BJ (cell line): ENCODE data around the gene OSM. TPM values are rescaled to one million over a fixed set of nuclear protein-coding genes. Genes with fewer than 3 reads are reported as not detected.

Source experiments
- CTCF ChIA-PET: fragments of 350-600 bp; formaldehyde crosslinking; extraction: SDS; loops from one replicate; lab custom pipeline; 2021; ENCODE audit warnings: antibody characterized with exemption, inconsistent platforms; lab: Yijun Ruan, JAX
- POLR2A ChIA-PET: fragments of 300-600 bp; sonication (Branson Sonifier 250); formaldehyde crosslinking; extraction: SDS; loops from one replicate; lab custom pipeline; 2021; ENCODE audit warnings: antibody characterized with exemption; lab: Charles Lee
- DNase-seq: peaks from one replicate; pipeline ENCODE4 v3.0.0-alpha.2; 2011; ENCODE audit warnings: low read depth
- H3K27me3 ChIP-seq: 2 replicates; pipeline ENCODE4 v1.6.0; 2011; ENCODE audit warnings: low read length; ENCODE audit not compliant: control insufficient read depth, insufficient read depth
- H3K36me3 ChIP-seq: 2 replicates; pipeline ENCODE4 v1.5.1; 2011; ENCODE audit warnings: low read length; ENCODE audit not compliant: control insufficient read depth, insufficient read depth
- H3K4me3 ChIP-seq: 2 replicates; pipeline ENCODE4 v1.5.1; 2011; ENCODE audit warnings: low read depth, mild to moderate bottlenecking, control low read depth, low read length
- CTCF ChIP-seq: IDR thresholded peaks from 2 replicates; pipeline ENCODE4 v1.5.1; 2011; ENCODE audit warnings: low read depth, mild to moderate bottlenecking, control low read depth, inconsistent platforms, low read length, moderate library complexity; ENCODE audit not compliant: insufficient read depth
- polyA plus RNA-seq: library from polyadenylated mRNA; depleted of rRNA; stranded (reverse); fragments of >200 nt; gene quantifications from 2 replicates; pipeline ENCODE4 v1.2.3, GENCODE V29; 2011

The OSM gene
- polyA plus RNA-seq, 1 experiment, result not detected

GRCh38 chr22:30261134-30261533, 5.5 kb downstream of the OSM start:
- no peak for DNase-seq
- H3K27me3 ChIP-seq, result no peaks in the 10 kb centered on the region; the same call in 1 of the 2 replicates
- TF ChIP-seq CTCF, result no peak
- H3K4me3 ChIP-seq, result no peak overlapping the region
- CTCF ChIA-PET, result interaction anchor here (0.9 to 2.2 kb wide), 12 partner anchors 10 to 225 kb away, joined by 3 to 15 read pairs (median 3); no protein-coding TSS in a partner anchor
- no peaks in the 10 kb centered on the region for H3K36me3 ChIP-seq
- POLR2A ChIA-PET, result interaction anchor here (0.7 kb wide), 1 partner anchor 126 kb away, joined by 3 read pairs; the partner anchor contains the start of gene RNF215

DNA sequence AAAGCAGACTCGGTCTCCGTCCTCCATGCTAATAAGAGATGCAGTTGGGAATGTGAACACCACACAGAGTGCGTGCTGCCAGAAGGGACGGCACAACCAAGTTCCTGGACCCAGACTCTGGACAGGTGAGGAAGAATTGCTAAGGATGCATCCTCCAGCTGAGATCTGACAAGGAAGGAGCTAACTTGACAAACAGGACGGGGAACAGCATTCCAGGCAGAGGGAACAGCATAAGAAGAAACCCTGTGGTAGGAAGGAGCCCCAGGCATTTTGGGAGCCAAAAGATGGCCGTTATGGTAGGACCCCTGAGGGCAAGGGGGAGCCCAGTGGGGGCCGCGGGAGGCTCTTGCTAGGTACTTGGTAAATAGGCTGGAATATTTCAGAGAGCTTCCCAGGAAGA, 6.0 kb downstream of the OSM start:
- TF ChIP-seq CTCF, result no peak
- Histone ChIP-seq H3K36me3 (no peaks in the 10 kb centered on the region), H3K4me3 (no peak overlapping the region), H3K27me3 (no peaks in the 10 kb centered on the region; the same call in 1 of the 2 replicates)
- DNase-seq, result no peak
- CTCF ChIA-PET, result interaction anchor here (0.9 to 2.2 kb wide), 12 partner anchors 10 to 225 kb away, joined by 3 to 15 read pairs (median 3); no protein-coding TSS in a partner anchor
- POLR2A ChIA-PET, result interaction anchor here (0.7 kb wide), 1 partner anchor 127 kb away, joined by 3 read pairs; the partner anchor contains the start of gene RNF215

GRCh38 chr22:30260276-30260675, 6.4 kb downstream of the OSM start:
- no peak for TF ChIP-seq CTCF
- ChIA-PET POLR2A (no interaction called here), CTCF (interaction anchor here (0.9 to 2.2 kb wide), 6 partner anchors 19 to 226 kb away, joined by 3 to 15 read pairs (median 4); no protein-coding TSS in a partner anchor)
- DNase-seq, result no peak
- H3K36me3 ChIP-seq, result no peaks in the 10 kb centered on the region
- H3K4me3 ChIP-seq, result no peak overlapping the region
- H3K27me3 ChIP-seq, result no peaks in the 10 kb centered on the region; the same call in 1 of the 2 replicates

DNA sequence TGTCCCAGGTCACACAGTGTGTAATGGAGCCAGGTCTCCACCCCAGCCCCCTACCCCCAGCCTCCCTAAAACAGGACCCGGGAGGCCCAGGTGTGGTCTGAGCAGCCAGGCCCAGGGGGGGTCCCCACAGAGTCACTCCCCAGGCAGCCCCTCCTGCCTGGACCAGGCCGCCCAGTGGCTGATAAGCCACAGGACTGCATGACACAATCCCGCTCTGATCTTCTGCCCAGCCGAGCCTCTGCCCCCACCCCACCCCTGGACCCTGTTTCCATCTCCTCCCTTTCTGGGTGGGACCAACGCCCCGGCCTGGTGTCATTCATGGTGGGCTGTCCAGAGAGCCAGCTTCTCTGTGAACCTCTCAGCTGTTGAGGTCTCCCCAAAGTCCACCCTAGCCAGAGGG, 12.3 kb downstream of the OSM start:
- H3K4me3 ChIP-seq, result no peak overlapping the region
- ChIA-PET CTCF (interaction anchor here (1.0 to 2.4 kb wide), 9 partner anchors 11 to 166 kb away, joined by 3 to 21 read pairs (median 6); no protein-coding TSS in a partner anchor), POLR2A (no interaction called here)
- H3K36me3 ChIP-seq, result no peaks in the 10 kb centered on the region
- TF ChIP-seq CTCF, result no peak
- H3K27me3 ChIP-seq, result no peaks in the 10 kb centered on the region
- DNase-seq, result no peak

DNA sequence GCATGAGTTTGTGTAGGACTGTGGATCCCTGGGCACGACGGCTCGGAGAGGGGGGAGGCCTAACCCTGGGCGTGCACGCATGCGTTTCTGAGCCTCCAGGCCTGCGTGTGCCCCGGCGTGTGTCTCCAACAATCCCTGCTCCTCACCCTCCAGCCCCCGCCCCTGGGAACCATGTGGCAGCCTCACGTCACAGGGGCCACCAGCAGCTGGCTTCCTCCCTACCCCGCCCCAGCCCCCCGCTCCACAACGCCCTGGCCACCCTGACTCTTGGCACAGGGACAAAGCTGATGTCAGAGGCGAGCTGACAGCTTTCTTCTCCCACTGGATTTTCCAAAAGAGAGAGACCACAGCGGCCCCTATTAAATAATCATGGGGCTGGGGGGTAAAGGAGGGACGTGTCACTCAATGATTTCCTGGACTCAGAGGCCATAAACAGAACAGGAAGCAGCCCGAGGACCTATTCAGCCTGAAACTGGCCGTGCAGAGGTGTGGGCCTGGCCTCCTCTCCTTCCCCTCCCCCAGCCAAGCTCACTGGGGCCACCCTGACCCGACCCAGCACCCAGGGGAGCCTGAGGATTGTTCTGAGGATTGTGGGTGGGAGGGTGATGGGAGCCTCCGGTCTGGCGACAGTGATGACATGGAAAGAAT, 13.3 kb downstream of the OSM start:
- CTCF ChIA-PET, result interaction anchor here (1.0 to 1.9 kb wide), 3 partner anchors 71 to 165 kb away, joined by 3 to 6 read pairs (median 4); no protein-coding TSS in a partner anchor
- Histone ChIP-seq H3K4me3 (no peak overlapping the region), H3K27me3 (no peaks in the 10 kb centered on the region), H3K36me3 (no peaks in the 10 kb centered on the region)
- no peak for DNase-seq
- POLR2A ChIA-PET, result no interaction called here
- TF ChIP-seq CTCF, result no peak
